Right lobe of liver (tissue), 4 donors: ENCODE measurements around the gene KIRREL3.

Experiments used
- POLR2A ChIP-seq: fragments of 450-650 bp; IDR thresholded peaks from one replicate; pipeline ENCODE4 v1.6.1; 2017; ENCODE audit warnings: antibody characterized with exemption, mild to moderate bottlenecking
- TF ChIP-seq, protein P1 (sequence below), 4 donors: fragments of 200-600 bp in 3 of 4; fragments of 450-650 bp in 1 of 4; IDR thresholded peaks; one replicate each; pipeline versions ENCODE4 v1.5.1 to v1.8.0; 2016 to 2022; ENCODE audit warnings: antibody characterized with exemption in 4 of 4, mild to moderate bottlenecking in 2 of 4
- donor health status: DM: no; HTN: no; CAD: no.
- donor health status: DM: no; HTN: no; CAD: no.
- donor health status: DM: no; HTN: yes; CAD: no.

- no peak for TF ChIP-seq POLR2A
- TF ChIP-seq, protein P1, sequence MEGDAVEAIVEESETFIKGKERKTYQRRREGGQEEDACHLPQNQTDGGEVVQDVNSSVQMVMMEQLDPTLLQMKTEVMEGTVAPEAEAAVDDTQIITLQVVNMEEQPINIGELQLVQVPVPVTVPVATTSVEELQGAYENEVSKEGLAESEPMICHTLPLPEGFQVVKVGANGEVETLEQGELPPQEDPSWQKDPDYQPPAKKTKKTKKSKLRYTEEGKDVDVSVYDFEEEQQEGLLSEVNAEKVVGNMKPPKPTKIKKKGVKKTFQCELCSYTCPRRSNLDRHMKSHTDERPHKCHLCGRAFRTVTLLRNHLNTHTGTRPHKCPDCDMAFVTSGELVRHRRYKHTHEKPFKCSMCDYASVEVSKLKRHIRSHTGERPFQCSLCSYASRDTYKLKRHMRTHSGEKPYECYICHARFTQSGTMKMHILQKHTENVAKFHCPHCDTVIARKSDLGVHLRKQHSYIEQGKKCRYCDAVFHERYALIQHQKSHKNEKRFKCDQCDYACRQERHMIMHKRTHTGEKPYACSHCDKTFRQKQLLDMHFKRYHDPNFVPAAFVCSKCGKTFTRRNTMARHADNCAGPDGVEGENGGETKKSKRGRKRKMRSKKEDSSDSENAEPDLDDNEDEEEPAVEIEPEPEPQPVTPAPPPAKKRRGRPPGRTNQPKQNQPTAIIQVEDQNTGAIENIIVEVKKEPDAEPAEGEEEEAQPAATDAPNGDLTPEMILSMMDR (IDR thresholded peaks at IDR 0.05) = no peak
Measured at GRCh38 chr11:126510621-126511370, 489.8 kb downstream of the KIRREL3 start.
